Posterior cingulate gyrus (tissue), 11 donors: ENCODE results near the gene ASB18.
"Not testable (repeated sequence)": the region's sequence is repeated elsewhere in the genome, so short reads cannot be mapped to it uniquely, and the experiment has no call there.

Source experiments
- DNase-seq, 10 donors: peaks; one replicate each; pipeline versions ENCODE4 v3.0.0 to v3.0.0-alpha.2; 2020 to 2021; ENCODE audit warnings: mixed read lengths in 3 of 10
- intact Hi-C: fragments of 100-400 bp; cut with DNase I; formaldehyde crosslinking; loops from one replicate; pipeline ENCODE4 v1.15.1; 2023

The ASB18 gene

DNA sequence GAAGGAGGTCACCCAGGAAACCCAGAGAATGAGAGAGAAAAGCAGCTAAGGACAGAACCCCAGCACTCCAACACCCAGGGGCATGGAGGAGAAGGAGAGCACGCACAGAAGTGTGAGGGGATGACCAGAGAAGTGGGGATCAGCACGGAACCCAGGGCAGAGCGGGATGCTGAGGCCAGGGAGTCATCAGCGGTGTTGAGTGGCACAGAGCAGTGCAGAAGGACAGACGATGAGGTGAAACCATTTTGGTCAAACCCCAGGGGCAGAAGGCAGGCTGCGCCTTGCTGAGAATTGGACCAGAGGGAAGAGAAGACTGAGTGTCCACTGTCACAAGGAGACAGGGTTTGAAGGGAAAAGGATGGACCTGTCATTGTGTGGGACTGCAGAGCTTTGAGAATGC, 23.4 kb upstream of the ASB18 start:
- peak in 1 of 10 donors; percentile 21 for DNase-seq
- intact Hi-C loops: no loop called here

DNA sequence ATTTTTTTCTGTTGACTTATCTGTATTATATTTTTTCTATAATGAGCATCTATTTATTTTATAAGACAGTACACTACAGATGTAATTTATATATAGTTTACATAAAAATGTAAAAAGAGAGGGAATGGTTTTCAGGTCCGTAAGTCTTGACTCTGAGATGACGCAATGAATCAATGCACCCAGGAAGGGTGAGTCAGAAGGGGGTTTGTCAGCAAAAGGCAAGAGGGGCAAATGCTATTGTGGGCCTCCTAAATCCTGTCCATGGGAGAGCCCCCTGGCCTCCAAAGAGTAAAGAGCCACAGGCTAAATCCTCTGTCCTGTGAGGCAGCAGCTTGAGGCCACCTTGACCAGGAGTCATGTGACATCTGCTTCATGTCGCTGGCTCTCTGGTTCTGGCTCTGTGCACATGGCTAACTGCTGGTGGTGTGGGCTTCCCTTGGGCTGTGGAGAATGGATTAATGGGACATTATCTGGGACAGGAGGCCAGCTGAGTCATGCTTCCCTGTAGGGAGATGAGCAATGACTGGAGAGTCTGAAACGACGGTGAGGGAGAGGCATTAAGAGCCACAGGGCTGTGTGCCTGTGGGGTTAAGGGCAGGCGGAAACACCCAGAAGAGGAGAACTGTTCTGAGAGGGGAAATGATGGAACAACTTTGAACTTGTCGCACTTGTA, 22.8 kb upstream of the ASB18 start:
- peak in 1 of 10 donors; percentile 28 for DNase-seq
- intact Hi-C loops: no loop called here

DNA sequence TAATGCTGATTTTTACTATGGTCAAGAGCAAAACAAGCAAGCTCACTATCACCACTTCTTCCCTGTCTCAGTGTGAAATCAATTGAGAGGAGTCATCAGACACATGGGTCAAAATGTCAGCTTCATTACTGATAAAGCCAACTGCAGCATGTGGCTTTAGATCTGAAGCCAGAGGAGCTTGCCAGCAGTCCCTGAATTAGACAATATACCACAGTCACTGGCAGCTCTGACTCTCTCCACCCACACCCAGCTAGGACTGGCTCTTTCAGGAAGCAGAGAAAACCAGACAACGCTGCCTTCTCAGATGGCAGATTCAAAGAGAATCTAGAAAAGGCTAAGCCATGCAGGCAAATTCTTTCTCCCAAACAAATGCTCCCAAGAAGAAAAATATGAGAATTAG, 20.0 kb upstream of the ASB18 start:
- no peak for DNase-seq
- intact Hi-C loops: no loop called here

DNA sequence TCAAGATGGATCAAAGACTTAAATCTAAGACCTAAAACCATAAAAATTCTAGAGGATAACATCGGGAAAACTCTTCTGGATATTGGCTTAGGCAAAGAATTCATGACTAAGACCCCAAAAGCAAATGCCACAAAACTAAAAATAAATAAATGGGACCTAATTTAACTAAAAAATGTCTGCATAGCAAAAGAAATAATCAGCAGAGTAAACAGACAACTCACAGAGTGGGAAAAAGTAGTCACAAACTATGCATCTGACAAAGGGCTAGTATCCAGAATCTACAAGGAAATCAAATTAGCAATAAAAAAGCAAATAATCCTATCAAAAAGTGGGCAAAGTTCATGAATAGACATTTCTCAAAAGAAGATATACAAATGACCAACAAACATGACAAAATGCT, 18.2 kb upstream of the ASB18 start:
- intact Hi-C loops: no loop called here

DNA sequence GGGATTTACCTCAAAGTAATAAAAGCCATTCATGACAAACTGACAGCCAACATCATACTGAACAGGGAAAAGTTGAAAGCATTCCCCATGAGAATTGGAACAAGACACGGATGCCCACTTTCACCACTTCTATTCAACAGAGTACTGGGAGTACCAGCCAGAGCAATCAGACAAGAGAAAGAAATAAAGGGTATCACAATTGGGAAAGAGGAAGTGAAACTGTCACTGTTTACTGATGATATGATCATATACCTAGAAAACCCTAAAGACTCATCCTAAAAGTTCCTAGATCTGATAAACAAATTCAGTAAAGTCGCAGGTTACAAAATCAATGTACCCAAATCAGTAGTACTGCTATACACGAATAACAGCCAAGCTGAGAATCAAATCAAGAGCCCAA, 17.2 kb upstream of the ASB18 start:
- no peak for DNase-seq
- intact Hi-C loops: no loop called here

More for the DNA sequence above, 18.2 kb upstream of the ASB18 start:
- DNase-seq: no peak

DNA sequence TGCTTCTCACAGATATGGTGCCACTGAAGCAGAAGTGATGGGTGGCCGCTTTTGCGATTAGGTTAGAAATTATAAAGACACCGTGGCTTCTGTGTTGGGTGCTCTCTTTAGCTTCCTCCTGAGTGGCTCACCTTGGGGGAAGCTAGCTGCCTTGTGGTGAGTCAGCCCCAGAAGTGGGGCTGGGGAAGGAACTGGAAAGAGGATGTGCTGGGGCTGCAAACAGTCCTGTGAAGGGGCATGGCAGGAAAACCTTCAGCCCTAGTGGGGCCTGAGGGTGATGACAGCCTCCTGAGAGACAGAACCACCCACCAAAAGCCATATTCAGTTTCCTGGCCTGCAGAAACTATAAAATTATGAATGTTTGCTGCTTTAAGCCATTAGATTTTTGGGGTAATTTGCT, 8.9 kb upstream of the ASB18 start:
- DNase-seq: no peak
- intact Hi-C loops: no loop called here

DNA sequence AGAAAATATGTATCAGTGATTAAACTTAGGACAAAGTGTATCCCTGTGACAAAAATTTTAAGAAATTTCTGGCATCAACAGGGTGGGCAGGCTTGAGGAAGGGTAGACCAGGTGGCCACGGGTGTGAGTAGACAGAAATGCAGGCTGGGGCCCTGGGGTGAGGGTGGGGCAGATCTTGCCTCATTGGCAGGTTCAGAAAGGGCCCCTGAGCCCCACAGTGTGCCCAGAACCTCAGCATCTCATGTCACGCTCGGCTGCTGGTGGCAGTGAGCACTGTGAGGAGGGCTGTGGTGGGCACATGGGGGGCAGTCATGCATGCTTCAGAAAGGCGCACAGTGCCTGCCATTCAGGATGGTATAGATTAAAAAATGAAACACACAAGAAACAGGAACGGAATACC, 7.6 kb upstream of the ASB18 start:
- DNase-seq: no peak
- intact Hi-C loops: no loop called here

DNA sequence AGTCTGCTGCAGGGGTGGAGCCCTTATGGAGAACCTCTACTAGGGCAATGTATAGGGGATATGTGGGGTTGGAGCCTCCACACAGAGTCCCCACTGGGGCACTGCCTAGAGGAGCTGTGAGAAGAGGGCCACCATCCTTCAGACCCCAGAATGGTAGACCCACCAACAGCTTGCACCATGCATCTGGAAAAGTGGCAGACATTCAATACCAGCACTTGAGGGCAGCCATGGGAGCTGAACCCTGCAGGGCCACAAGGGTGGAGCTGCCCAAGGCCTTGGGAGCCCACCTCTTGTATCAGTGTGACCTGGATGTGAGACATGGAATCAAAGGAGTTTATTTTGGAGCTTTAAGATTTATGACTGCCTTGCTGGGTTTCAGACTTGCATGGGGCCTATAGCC, 5.7 kb upstream of the ASB18 start:
- DNase-seq, intact Hi-C loops: not testable (repeated sequence)

DNA sequence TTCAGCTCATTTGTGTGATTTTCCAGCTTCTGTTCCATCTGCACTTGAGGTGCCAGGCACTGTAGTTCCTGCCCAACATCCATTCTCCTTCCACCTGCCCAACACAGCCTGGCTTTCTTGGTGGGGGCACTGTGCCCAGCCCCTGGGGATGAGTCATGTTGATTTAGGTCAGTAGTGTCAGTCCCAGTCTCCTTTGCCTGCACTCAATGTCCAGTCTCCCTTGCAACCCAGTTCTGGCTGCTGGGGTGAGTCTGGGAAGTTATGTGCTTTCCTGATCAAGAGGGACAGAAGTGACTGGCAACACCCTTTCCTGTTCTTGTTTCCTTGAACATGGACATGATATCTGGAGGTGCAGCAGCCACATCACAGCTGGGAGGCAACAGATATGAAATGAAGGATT, 1.5 kb upstream of the ASB18 start:
- intact Hi-C loops: no loop called here
- DNase-seq: no peak

DNA sequence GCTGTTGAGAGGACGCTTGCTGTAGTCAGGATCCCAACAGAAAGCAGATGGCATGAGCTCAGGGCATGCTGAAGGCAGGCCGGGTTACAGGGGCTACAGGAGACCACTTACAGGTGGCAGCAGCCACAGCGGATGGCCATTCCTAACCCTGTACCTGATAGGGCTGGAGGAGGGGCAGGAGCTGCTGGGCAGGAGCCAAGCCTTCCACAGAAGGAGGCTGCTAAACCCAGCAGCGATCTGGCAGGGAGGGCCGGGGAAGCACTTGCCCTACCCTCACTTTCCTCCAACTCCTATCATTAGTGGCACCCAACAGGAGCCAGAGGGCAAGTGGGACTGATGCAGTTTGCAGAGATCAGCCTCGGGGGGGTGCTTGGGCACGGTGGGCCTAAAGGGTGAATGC, 2.0 kb downstream of the ASB18 start:
- no peak for DNase-seq
- intact Hi-C loops: no loop called here

DNA sequence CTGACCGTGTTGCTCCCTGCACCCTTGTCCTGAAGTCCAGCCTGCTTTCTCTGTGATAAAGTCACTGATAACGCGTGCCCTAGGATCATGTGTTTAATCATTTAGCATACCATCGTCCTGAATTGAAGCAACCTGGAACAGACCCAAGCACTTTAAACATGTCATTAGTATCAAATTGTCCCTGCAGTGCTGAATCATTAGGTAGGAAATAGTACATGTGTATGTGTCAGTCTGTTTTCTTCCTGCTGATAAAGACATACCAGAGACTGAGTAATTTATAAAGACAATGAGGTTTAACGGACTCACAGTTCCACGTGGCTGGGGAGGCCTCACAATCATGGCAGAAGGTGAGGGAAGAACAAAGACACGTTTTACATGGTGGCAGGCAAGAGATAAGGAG, 2.8 kb downstream of the ASB18 start:
- DNase-seq: no peak
- intact Hi-C loops: no loop called here

DNA sequence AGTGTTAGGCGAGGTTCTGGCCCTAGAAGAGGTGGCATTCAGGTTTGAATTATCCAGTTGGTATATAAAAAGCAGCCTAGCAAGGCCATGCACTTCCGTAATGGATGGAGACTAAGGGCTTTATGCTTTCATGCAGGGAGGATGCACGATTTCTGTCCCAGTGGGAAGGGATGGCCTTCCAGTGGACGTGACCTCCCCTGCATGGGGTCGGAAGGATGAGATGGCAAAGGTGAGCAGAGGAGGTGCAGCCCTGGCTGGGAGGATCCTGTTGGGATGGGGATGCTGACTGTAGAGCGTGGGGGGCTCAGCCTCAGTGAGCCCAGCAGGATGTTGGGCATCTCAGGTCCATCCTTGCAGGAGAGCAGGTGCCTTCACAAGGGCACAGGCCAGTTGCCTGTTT, 4.8 kb downstream of the ASB18 start:
- DNase-seq: no peak
- intact Hi-C loops: no loop called here

DNA sequence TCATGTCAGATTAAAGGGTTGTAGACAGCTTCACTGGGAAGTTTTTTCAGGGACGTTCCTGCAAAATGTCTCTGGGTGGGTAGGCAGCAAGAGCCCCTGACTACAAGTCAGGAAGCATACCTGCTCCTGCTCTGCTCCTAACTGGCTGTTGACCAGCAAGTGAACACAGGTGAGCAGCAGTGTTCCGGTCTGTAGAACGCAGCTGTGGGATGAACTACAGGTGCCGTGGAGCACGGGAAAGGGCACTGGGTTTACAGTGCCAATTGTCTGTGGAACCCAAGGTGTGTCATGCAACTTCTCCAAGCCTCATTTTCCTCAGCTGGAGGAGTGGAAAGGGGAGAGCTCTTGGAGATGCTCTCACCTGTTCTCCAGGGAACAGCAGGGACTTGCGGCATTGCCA, 6.6 kb downstream of the ASB18 start:
- intact Hi-C loops: no loop called here
- DNase-seq: no peak

DNA sequence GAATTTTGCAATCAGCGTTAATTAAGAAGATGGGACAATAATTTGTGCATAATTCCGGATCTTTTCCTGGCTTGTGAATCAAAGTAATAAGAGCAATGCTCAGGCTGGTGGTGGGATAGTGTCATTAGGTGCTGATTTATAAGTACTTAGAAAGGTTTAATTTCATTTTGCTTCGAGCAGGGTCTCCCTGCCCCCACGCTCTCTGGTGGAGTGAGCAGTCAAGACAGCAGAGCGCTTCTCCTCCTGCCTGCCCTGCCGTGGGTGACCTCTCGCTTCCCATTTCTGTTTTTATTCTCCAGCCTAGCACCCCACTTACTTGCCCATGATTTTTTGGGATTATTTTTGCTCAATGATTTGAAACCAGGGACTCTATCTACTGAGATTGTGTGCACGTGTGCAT, 7.1 kb downstream of the ASB18 start:
- intact Hi-C loops: no loop called here

DNA sequence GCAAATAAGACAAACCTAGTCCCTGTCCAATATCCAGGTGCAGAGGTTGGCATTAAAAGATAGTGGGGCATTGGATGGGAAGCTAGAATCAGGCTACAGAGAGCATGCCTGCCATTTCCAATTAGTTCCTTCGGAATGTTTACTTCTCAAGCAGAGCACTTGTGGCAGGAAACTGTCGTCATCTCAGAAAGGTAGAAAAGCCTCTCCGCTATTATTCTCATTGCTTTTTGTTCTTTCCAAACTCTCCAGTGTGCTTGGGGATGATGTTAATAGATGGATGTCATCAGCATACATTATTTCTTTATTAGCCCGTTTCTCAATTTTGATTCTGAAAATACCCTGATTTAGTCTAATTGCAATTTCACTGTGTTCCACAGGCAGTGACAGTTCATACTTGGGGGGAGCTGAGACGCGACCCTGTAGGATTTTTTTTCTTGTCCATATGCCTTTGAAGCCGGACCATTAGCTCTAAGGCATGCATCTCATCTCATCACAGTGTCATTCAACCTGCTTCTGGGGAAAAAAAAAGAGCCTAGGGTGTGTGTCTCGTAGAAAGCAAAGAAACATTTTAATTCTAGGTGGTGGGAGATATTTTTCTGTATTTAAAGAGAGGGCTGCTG, 7.7 kb downstream of the ASB18 start:
- intact Hi-C loops: no loop called here
- no peak for DNase-seq

More for the DNA sequence above, 7.1 kb downstream of the ASB18 start:
- DNase-seq: no peak

DNA sequence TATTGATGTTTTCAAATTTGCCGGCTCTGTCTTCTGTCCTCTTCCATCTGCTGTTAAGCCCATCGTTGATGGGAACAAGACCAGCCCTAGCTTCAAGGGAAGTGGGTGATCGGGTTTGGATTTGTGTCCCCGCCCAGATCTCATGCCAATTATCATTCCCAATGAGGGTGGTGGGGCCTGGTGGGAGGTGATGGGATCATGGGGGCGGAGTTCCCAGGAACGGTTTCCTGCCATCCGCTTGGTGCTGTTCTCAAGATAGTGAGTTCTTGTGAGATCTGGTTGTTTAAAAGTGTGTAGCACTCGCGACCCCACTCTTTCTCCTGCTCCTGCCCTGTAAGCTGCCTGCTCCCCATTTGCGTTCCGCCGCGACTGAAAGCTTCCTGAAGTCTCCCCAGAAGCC, 9.5 kb downstream of the ASB18 start:
- DNase-seq: no peak
- intact Hi-C loops: no loop called here

DNA sequence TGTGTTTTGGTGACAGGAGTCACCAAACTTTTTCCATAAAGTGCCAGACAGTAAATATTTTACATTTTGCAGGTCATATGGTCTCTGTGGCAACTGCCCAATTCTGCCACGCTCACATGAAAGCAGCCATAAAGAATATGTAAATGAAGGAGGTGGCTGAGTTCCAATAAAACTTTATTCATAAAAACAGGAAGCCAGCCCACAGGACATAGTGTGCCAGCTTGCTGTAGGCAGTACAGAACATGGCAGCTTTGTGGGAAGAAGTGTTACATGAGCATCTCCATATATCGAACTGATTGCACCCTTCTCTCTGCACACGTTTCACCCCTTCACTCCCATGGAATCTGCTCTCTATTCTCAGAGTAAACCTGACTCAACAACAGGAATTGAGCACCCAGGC, 10.2 kb downstream of the ASB18 start:
- intact Hi-C loops: no loop called here
- no peak for DNase-seq

DNA sequence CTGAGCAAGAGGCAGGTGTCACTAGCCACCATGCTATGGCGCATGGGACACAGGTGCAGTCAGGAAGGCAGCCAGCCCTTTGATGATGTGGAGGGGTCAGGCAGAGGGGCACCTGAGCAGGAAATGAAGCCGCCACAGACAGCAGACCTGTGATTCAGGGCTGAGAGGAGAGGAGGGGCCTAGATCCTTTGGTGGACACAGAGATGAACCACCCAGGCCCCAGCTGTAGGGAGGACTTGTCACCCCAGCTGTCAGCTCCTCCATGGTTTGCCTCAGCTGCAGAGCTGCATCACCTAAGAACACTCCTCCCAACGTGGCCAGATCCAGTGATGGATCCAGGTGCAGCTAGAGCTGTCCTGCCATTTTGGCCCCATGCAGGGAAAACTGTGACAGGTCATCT, 11.6 kb downstream of the ASB18 start:
- intact Hi-C loops: no loop called here

DNA sequence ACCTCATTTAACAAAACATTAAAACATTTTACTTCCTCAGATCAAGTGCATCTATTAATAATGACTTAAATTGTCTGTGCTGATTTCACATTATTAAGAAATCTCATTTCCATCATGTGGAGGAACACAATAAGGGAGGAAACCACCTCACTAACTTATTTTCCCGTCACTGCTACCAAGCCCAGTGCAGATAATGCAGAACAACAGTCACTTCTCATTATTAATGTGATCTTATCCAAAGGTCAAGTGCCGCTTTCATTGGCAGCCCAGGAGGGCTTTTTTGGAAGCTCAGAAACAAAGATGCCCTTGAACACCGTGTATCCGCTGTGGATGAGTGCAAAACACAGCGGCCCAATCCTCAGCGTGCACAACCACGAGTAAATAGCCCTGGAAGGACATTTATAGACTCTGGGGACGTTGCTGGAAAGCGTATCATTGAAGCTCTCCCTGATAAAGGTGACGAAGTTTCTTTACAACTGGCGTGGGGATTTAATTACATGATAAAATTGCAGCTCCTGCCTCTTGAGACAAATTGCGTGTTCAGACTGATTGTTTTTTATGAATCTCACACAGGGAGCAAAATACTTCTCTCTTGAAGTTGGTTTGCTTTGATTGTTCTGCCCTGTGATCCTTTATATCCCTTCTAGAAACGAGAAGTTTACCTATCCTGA, 13.2 kb downstream of the ASB18 start:
- intact Hi-C loops: no loop called here
- DNase-seq: no peak

More for the DNA sequence above, 11.6 kb downstream of the ASB18 start:
- no peak for DNase-seq

DNA sequence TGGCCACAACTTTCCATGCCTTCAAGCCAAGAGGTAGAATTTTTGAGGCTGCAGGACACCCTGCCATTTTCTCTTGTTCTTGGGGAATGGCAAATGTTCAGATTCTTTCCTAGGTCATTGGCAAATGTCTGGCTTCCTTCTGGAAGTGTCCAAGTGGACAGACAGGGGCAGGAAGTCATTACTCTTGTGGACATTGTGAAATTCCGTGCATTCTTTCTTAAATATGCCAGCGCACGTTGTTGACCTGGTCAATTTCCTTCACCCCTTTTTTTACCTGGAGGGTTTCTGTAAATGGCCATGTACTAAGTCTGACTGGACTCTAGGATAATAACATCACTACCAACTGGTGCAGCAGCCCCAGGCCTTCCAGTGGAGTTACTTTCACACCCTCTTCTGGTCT, 13.9 kb downstream of the ASB18 start:
- no peak for DNase-seq
- intact Hi-C loops: no loop called here

DNA sequence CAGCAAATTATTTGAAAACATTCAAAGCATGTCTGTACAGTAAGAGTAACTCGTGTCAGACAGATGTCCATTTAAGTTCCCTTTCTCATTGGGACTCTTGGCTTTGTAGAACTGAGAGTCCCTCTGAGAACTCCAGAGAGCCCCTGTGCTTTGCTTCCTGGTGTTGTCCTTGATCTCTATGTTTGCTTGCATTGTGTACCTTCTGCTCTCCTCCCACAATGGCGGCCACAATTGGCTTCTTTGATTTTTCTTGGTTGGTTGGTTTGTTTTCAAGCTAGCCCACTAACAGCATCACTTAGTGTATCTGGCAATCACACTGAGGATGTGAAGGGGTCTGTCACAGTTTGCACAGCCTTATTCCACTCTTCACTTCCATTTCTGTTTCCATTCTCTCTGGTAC, 15.1 kb downstream of the ASB18 start:
- intact Hi-C loops: no loop called here
- no peak for DNase-seq

DNA sequence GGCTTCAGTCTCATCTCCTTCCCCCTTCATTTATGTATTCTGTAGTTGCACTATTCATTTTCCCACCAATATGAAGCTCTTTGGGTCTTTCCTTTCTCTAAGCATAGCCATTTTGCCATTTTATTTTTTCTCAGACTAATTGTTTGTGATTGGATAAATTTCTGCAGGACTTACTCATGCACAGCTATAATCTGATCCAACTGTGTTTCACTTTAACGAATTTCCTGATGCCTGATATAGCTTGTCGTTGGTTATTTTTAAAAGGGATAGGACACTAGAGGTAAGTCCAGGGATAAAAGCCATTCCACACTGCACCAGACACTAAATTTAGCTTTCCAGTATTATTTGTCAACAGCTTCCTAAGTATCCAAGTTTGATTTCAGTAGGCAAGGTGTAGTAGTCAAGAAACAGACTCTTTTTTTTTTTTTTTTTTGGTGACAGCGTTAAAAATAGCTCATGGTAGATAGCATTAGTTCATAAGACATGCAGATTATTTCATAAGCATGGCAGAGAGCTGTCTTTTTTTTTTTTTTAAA, 17.4 kb downstream of the ASB18 start:
- intact Hi-C loops: no loop called here

More for the DNA sequence above, 17.4 kb downstream of the ASB18 start:
- no peak for DNase-seq
